ENCODE results near the gene PROZ.

The PROZ gene

GRCh38 chr13:113209336-113209758 is 50.9 kb downstream of the PROZ start, which contains the start of gene CUL4A:
Gene CUL4A, plus strand, starts transcription at chr13:113209613. Its CDS starts 15 bp downstream, at chr13:113209628.
- DNase-seq, result peak; percentile 75

- DNase-seq, result peak; percentile 40
Measured at GRCh38 chr13:113209759-113210421, 51.4 kb downstream of the PROZ start.

GRCh38 chr13:113210833-113211232 is 52.4 kb downstream of the PROZ start:
- no peak for DNase-seq

- no peak for DNase-seq
Measured at GRCh38 chr13:113211774-113212173, 53.3 kb downstream of the PROZ start.

- peak; percentile 97 for DNase-seq
Measured at GRCh38 chr13:113216254-113217048, 58.0 kb downstream of the PROZ start.

GRCh38 chr13:113218586-113218985 is 60.1 kb downstream of the PROZ start:
- no peak for DNase-seq

GRCh38 chr13:113219256-113219940 is 61.0 kb downstream of the PROZ start:
- no peak for DNase-seq

- DNase-seq, result peak; percentile 51
Measured at GRCh38 chr13:113220141-113220598, 61.7 kb downstream of the PROZ start.

- no peak for DNase-seq
Measured at GRCh38 chr13:113220877-113221276, 62.4 kb downstream of the PROZ start.

All from DMS79 (cell line).